H9 (cell line): Measurements from ENCODE around the gene ECE1. TPM values are rescaled to one million over a fixed set of nuclear protein-coding genes. Genes with fewer than 3 reads are reported as not detected.

Source experiments
- DNase-seq: peaks from one replicate; pipeline ENCODE4 v3.0.0-alpha.2; 2017
- H2AFZ ChIP-seq: one replicate; pipeline ENCODE4 v1.6.1; 2013; ENCODE audit warnings: mild to moderate bottlenecking, low read length, control low read depth, moderate library complexity
- H2AK5ac ChIP-seq: 2 replicates; pipeline ENCODE4 v1.6.1; 2013; ENCODE audit warnings: low read length, control low read depth, mixed read lengths; ENCODE audit not compliant: insufficient read length
- H2BK120ac ChIP-seq: one replicate; pipeline ENCODE4 v1.6.1; 2013; ENCODE audit warnings: low read depth, mild to moderate bottlenecking, low read length, control low read depth, inconsistent platforms; ENCODE audit not compliant: poor library complexity, severe bottlenecking
- H2BK12ac ChIP-seq: 2 replicates; pipeline ENCODE4 v1.6.1; 2013; ENCODE audit warnings: low read length, control low read depth, mixed read lengths, low read depth; ENCODE audit not compliant: insufficient read length
- H2BK15ac ChIP-seq: 2 replicates; pipeline ENCODE4 v1.6.1; 2013; ENCODE audit warnings: low read depth, low read length, control low read depth
- H2BK20ac ChIP-seq: one replicate; pipeline ENCODE4 v1.6.1; 2013; ENCODE audit warnings: low read depth, mild to moderate bottlenecking, low read length, control low read depth, inconsistent platforms; ENCODE audit not compliant: poor library complexity, severe bottlenecking
- H2BK5ac ChIP-seq: 2 replicates; pipeline ENCODE4 v1.6.1; 2013; ENCODE audit warnings: low read length, control low read depth, mixed read lengths; ENCODE audit not compliant: insufficient read length
- H3K14ac ChIP-seq: 2 replicates; pipeline ENCODE4 v1.6.1; 2013; ENCODE audit warnings: low read length, control low read depth; ENCODE audit not compliant: insufficient read depth
- H3K18ac ChIP-seq: 2 replicates; pipeline ENCODE4 v1.6.1; 2013; ENCODE audit warnings: low read depth, mild to moderate bottlenecking, mixed read lengths, low read length, control low read depth; ENCODE audit not compliant: insufficient read length
- H3K23ac ChIP-seq: 2 replicates; pipeline ENCODE4 v1.6.1; 2013; ENCODE audit warnings: low read length, control low read depth, mixed read lengths, low read depth; ENCODE audit not compliant: insufficient read length
- H3K23me2 ChIP-seq: 2 replicates; pipeline ENCODE4 v1.6.1; 2013; ENCODE audit warnings: low read depth, mild to moderate bottlenecking, mixed read lengths, low read length, control low read depth; ENCODE audit not compliant: insufficient read length, poor library complexity, severe bottlenecking
- H3K27ac ChIP-seq: 2 replicates; pipeline ENCODE4 v1.5.1; 2013; ENCODE audit warnings: low read length, control low read depth, mixed read lengths, low read depth; ENCODE audit not compliant: insufficient read length
- H3K27me3 ChIP-seq: 2 replicates; pipeline ENCODE4 v1.6.1; 2013; ENCODE audit warnings: low read length, control low read depth, inconsistent platforms; ENCODE audit not compliant: insufficient read depth
- H3K4ac ChIP-seq: 2 replicates; pipeline ENCODE4 v1.6.1; 2013; ENCODE audit warnings: low read depth, mild to moderate bottlenecking, control low read depth, inconsistent platforms, low read length, moderate library complexity
- H3K4me1 ChIP-seq: 2 replicates; pipeline ENCODE4 v1.6.1; 2013; ENCODE audit warnings: low read length, control low read depth, inconsistent platforms; ENCODE audit not compliant: insufficient read depth
- H3K4me2 ChIP-seq: 2 replicates; pipeline ENCODE4 v1.6.1; 2013; ENCODE audit warnings: low read length, control low read depth, mixed read lengths; ENCODE audit not compliant: insufficient read length, insufficient read depth
- H3K56ac ChIP-seq: 2 replicates; pipeline ENCODE4 v1.6.1; 2013; ENCODE audit warnings: low read depth, mild to moderate bottlenecking, mixed read lengths, low read length, control low read depth; ENCODE audit not compliant: insufficient read length
- H3K79me1 ChIP-seq: 2 replicates; pipeline ENCODE4 v1.6.1; 2013; ENCODE audit warnings: low read depth, mild to moderate bottlenecking, moderate library complexity, low read length, control low read depth, inconsistent platforms; ENCODE audit not compliant: insufficient read depth, poor library complexity, severe bottlenecking
- H3K79me2 ChIP-seq: 2 replicates; pipeline ENCODE4 v1.6.1; 2013; ENCODE audit warnings: low read length, control low read depth, inconsistent platforms; ENCODE audit not compliant: insufficient read depth
- H3K9ac ChIP-seq: 2 replicates; pipeline ENCODE4 v1.6.1; 2013; ENCODE audit warnings: low read length, control low read depth, mixed read lengths; ENCODE audit not compliant: insufficient read length; ENCODE audit errors: extremely low read depth
- H3K9me3 ChIP-seq: one replicate; pipeline ENCODE4 v1.6.1; 2013; ENCODE audit warnings: low read depth, low read length, inconsistent platforms; ENCODE audit not compliant: control insufficient read depth
- H3T11ph ChIP-seq: one replicate; pipeline ENCODE4 v1.6.1; 2013; ENCODE audit warnings: mild to moderate bottlenecking, low read length, control low read depth, inconsistent platforms
- H4K20me1 ChIP-seq: one replicate; pipeline ENCODE4 v1.6.1; 2013; ENCODE audit not compliant: control insufficient read depth, insufficient read length, insufficient read depth
- H4K5ac ChIP-seq: 2 replicates; pipeline ENCODE4 v1.6.1; 2013; ENCODE audit warnings: low read depth, mild to moderate bottlenecking, mixed read lengths, low read length, control low read depth; ENCODE audit not compliant: insufficient read length
- H4K8ac ChIP-seq: replicated peaks from 2 replicates; pipeline ENCODE4 v1.6.1; 2013; ENCODE audit warnings: low read length, control low read depth, mixed read lengths, low read depth; ENCODE audit not compliant: insufficient read length
- H4K91ac ChIP-seq: 2 replicates; pipeline ENCODE4 v1.6.1; 2013; ENCODE audit warnings: low read depth, mild to moderate bottlenecking, moderate library complexity, mixed read lengths, low read length, control low read depth; ENCODE audit not compliant: insufficient read length
- H3K27ac Mint-ChIP-seq, 3 experiments: 2 replicates in 2 of 3; 3 replicates in 1 of 3; pipeline ENCODE4 v1.8.0; 2020 to 2021; ENCODE audit warnings: mixed read lengths in 3 of 3, mild to moderate bottlenecking in 1 of 3, moderate library complexity in 1 of 3
- H3K27me3 Mint-ChIP-seq: 2 replicates; pipeline ENCODE4 v1.8.0; 2021; ENCODE audit warnings: low read depth, mild to moderate bottlenecking, moderate library complexity, mixed read lengths
- H3K36me3 Mint-ChIP-seq, 3 experiments: 2 replicates in 2 of 3; 3 replicates in 1 of 3; pipeline ENCODE4 v1.8.0; 2020 to 2021; ENCODE audit warnings: low read depth in 3 of 3, mixed read lengths in 3 of 3; ENCODE audit not compliant: insufficient read depth in 1 of 3
- H3K4me1 Mint-ChIP-seq, 2 experiments: 2 replicates each; pipeline ENCODE4 v1.8.0; 2020; ENCODE audit warnings: mixed read lengths in 2 of 2
- H3K4me3 Mint-ChIP-seq, 2 experiments: 2 replicates in 1 of 2; 3 replicates in 1 of 2; pipeline ENCODE4 v1.8.0; 2020 to 2021; ENCODE audit warnings: mild to moderate bottlenecking in 2 of 2, mixed read lengths in 2 of 2, moderate library complexity in 1 of 2
- H3K9me3 Mint-ChIP-seq, 2 experiments: 2 replicates in 1 of 2; 3 replicates in 1 of 2; pipeline ENCODE4 v1.8.0; 2020; ENCODE audit warnings: mild to moderate bottlenecking in 2 of 2, mixed read lengths in 2 of 2, moderate library complexity in 1 of 2
- CTCF ChIP-seq: fragments of 200-600 bp; sonication (generic); conservative IDR thresholded peaks from 3 replicates; pipeline ENCODE4 v1.8.0; 2021; ENCODE audit warnings: antibody characterized with exemption, mild to moderate bottlenecking
- WGBS: extraction: QIAGEN DNeasy Blood & Tissue Kit; methylation state at CpG from one replicate; pipeline ENCODE4 v1.1.7; 2013; ENCODE audit warnings: missing lambda C conversion rate, low lambda C conversion rate, mixed read lengths; ENCODE audit not compliant: insufficient read length; ENCODE audit errors: extremely low coverage; 5-methylcytosine and 5-hydroxymethylcytosine counted together
- total RNA-seq: library from RNA; stranded (reverse); gene quantifications from 2 replicates; pipeline ENCODE4 v1.2.1, GENCODE V29; 2021

The ECE1 gene
- total RNA-seq, 1 experiment from 2014 or later, result 31.1 TPM

GRCh38 chr1:21292984-21293536, 2.8 kb upstream of the ECE1 start:
- Histone ChIP-seq H4K8ac (no peak overlapping the region), H4K91ac (no peak overlapping the region), H3K79me1 (no peaks in the 10 kb centered on the region), H3K14ac (no peak overlapping the region), H3T11ph (no peak overlapping the region), H4K5ac (no peak overlapping the region), H3K27ac (no peak overlapping the region), H3K9me3 (no peaks in the 10 kb centered on the region), H3K23me2 (peaks cover 5% of the 10 kb centered on the region), H2BK20ac (no peak overlapping the region), H3K27me3 (no peaks in the 10 kb centered on the region), H3K4ac (no peak overlapping the region), H3K9ac (no peak overlapping the region), H4K20me1 (no peaks in the 10 kb centered on the region), H2AK5ac (no peak overlapping the region), H3K56ac (no peak overlapping the region), H3K23ac (no peak overlapping the region), H2BK120ac (no peak overlapping the region), H3K4me2 (no peak overlapping the region), H3K18ac (no peak overlapping the region), H3K4me1 (no peaks in the 10 kb centered on the region), H3K79me2 (no peaks in the 10 kb centered on the region; the same call in 1 of the 2 replicates), H2BK5ac (no peak overlapping the region), H2BK12ac (no peak overlapping the region), H2AFZ (no peak overlapping the region), H2BK15ac (no peak overlapping the region)
- H3K4me1 Mint-ChIP-seq, result peaks cover 25 to 42% of the 10 kb centered on the region in 2 experiments
- no peak overlapping the region; a peak in 1 of 5 replicates for H3K4me3 Mint-ChIP-seq
- DNase-seq, result no peak
- no CpG with 5 or more reads among the region's 9 CpGs for WGBS
- H3K27me3 Mint-ChIP-seq, result no peaks in the 10 kb centered on the region
- no peak overlapping the region for H3K27ac Mint-ChIP-seq
- TF ChIP-seq CTCF, result no peak
- no peaks in the 10 kb centered on the region for H3K9me3 Mint-ChIP-seq
- no peaks in the 10 kb centered on the region for H3K36me3 Mint-ChIP-seq
